H7 (cell line): Measurements from ENCODE around the gene SLC36A4. TPM values are rescaled to one million over a fixed set of nuclear protein-coding genes. Genes with fewer than 3 reads are reported as not detected.
"Not testable (repeated sequence)": the region's sequence is repeated elsewhere in the genome, so short reads cannot be mapped to it uniquely, and the experiment has no call there.

ENCODE experiments used
- DNase-seq: peaks from one replicate; pipeline ENCODE4 v3.0.0; 2012
- H3K27me3 ChIP-seq: 2 replicates; pipeline ENCODE4 v1.6.0; 2011; ENCODE audit warnings: mild to moderate bottlenecking, low read length; ENCODE audit not compliant: control insufficient read depth, insufficient read depth
- H3K36me3 ChIP-seq: replicated peaks from 2 replicates; pipeline ENCODE4 v1.5.1; 2011; ENCODE audit warnings: low read length; ENCODE audit not compliant: control insufficient read depth, insufficient read depth
- H3K4me3 ChIP-seq: 2 replicates; pipeline ENCODE4 v1.5.1; 2011; ENCODE audit warnings: low read depth, mild to moderate bottlenecking, control low read depth, low read length, moderate library complexity; ENCODE audit not compliant: insufficient read depth
- total RNA-seq: library from RNA; depleted of rRNA; stranded (reverse); fragments of >200 nt; shearing (Covaris generic); gene quantifications from 2 replicates; pipeline ENCODE4 v1.2.3, GENCODE V29; 2014; rRNA removed

The SLC36A4 gene
- 7.9 and 9.7 TPM in 2 replicates for total RNA-seq

- peak; percentile 95 for DNase-seq
- no peaks in the 10 kb centered on the region for H3K36me3 ChIP-seq
- no peaks in the 10 kb centered on the region for H3K27me3 ChIP-seq
- peak within 1 kb of the TSS; percentile 93 for H3K4me3 ChIP-seq
These were observed at the start of gene SLC36A4 for GRCh38 chr11:93197380-93198214. TSS of gene SLC36A4 (minus strand) at chr11:93197991. CDS start at chr11:93197832, 159 bp downstream.

GRCh38 chr11:93246790-93247189 is 49.0 kb upstream of the SLC36A4 start:
- not testable (repeated sequence) for H3K27me3 ChIP-seq, DNase-seq, H3K4me3 ChIP-seq, H3K36me3 ChIP-seq

GRCh38 chr11:93244018-93244417 is 46.2 kb upstream of the SLC36A4 start:
- Histone ChIP-seq H3K36me3 (no peaks in the 10 kb centered on the region), H3K4me3 (no peak overlapping the region), H3K27me3 (no peaks in the 10 kb centered on the region)
- no peak for DNase-seq

- H3K27me3 ChIP-seq = no peaks in the 10 kb centered on the region
- no peak for DNase-seq
- no peak overlapping the region for H3K4me3 ChIP-seq
- H3K36me3 ChIP-seq = no peaks in the 10 kb centered on the region
These were observed 42.2 kb upstream of the SLC36A4 start for GRCh38 chr11:93239966-93240365.

- no peak for DNase-seq
- Histone ChIP-seq H3K36me3 (no peaks in the 10 kb centered on the region), H3K27me3 (no peaks in the 10 kb centered on the region), H3K4me3 (no peak overlapping the region)
These were observed 41.2 kb upstream of the SLC36A4 start for GRCh38 chr11:93238956-93239355.

GRCh38 chr11:93236741-93237675 is 39.2 kb upstream of the SLC36A4 start:
- H3K4me3 ChIP-seq = no peak overlapping the region
- no peaks in the 10 kb centered on the region for H3K27me3 ChIP-seq
- no peaks in the 10 kb centered on the region for H3K36me3 ChIP-seq
- DNase-seq = peak; percentile 49

- Histone ChIP-seq H3K27me3 (no peaks in the 10 kb centered on the region), H3K4me3 (no peak overlapping the region), H3K36me3 (no peaks in the 10 kb centered on the region)
- peak; percentile 56 for DNase-seq
These were observed 36.9 kb upstream of the SLC36A4 start for GRCh38 chr11:93234602-93235207.

- Histone ChIP-seq H3K4me3 (no peak overlapping the region), H3K27me3 (no peaks in the 10 kb centered on the region), H3K36me3 (no peaks in the 10 kb centered on the region)
- DNase-seq = no peak
These were observed 32.1 kb upstream of the SLC36A4 start for GRCh38 chr11:93229876-93230275.

- Histone ChIP-seq H3K4me3 (no peak overlapping the region), H3K27me3 (no peaks in the 10 kb centered on the region), H3K36me3 (no peaks in the 10 kb centered on the region)
- no peak for DNase-seq
These were observed 27.9 kb upstream of the SLC36A4 start for GRCh38 chr11:93225662-93226061.

GRCh38 chr11:93221539-93221938 is 23.7 kb upstream of the SLC36A4 start:
- H3K4me3 ChIP-seq = no peak overlapping the region
- H3K27me3 ChIP-seq = no peaks in the 10 kb centered on the region
- DNase-seq = no peak
- no peaks in the 10 kb centered on the region for H3K36me3 ChIP-seq

- no peak for DNase-seq
- no peaks in the 10 kb centered on the region for H3K36me3 ChIP-seq
These were observed 22.3 kb upstream of the SLC36A4 start for GRCh38 chr11:93220078-93220477.

GRCh38 chr11:93219440-93219839 is 21.6 kb upstream of the SLC36A4 start:
- no peaks in the 10 kb centered on the region for H3K36me3 ChIP-seq
- H3K27me3 ChIP-seq = no peaks in the 10 kb centered on the region
- no peak overlapping the region for H3K4me3 ChIP-seq
- no peak for DNase-seq

More at GRCh38 chr11:93220078-93220477, 22.3 kb upstream of the SLC36A4 start:
- Histone ChIP-seq H3K27me3 (no peaks in the 10 kb centered on the region), H3K4me3 (no peak overlapping the region)

- no peak overlapping the region for H3K4me3 ChIP-seq
- H3K36me3 ChIP-seq = no peaks in the 10 kb centered on the region
- H3K27me3 ChIP-seq = no peaks in the 10 kb centered on the region
- DNase-seq = no peak
These were observed 18.8 kb upstream of the SLC36A4 start for GRCh38 chr11:93216511-93217101.

GRCh38 chr11:93213622-93214021 is 15.8 kb upstream of the SLC36A4 start:
- DNase-seq = no peak
- H3K27me3 ChIP-seq = no peaks in the 10 kb centered on the region
- H3K4me3 ChIP-seq = no peak overlapping the region
- no peaks in the 10 kb centered on the region for H3K36me3 ChIP-seq
